GM11168 (cell line): ENCODE data around the gene SYNDIG1.

Experiments
- in situ Hi-C: fragments of 300-500 bp; cut with MboI; formaldehyde crosslinking; loops from one replicate; pipeline ENCODE4 v1.12.0; 2022; ENCODE audit warnings: low sequenced_read_pairs; ENCODE audit not compliant: unreplicated experiment

SYNDIG1 gene

GRCh38 chr20:24698706-24699206 lies 229.3 kb downstream of the SYNDIG1 start:
- in situ Hi-C loops: no loop called here

DNA sequence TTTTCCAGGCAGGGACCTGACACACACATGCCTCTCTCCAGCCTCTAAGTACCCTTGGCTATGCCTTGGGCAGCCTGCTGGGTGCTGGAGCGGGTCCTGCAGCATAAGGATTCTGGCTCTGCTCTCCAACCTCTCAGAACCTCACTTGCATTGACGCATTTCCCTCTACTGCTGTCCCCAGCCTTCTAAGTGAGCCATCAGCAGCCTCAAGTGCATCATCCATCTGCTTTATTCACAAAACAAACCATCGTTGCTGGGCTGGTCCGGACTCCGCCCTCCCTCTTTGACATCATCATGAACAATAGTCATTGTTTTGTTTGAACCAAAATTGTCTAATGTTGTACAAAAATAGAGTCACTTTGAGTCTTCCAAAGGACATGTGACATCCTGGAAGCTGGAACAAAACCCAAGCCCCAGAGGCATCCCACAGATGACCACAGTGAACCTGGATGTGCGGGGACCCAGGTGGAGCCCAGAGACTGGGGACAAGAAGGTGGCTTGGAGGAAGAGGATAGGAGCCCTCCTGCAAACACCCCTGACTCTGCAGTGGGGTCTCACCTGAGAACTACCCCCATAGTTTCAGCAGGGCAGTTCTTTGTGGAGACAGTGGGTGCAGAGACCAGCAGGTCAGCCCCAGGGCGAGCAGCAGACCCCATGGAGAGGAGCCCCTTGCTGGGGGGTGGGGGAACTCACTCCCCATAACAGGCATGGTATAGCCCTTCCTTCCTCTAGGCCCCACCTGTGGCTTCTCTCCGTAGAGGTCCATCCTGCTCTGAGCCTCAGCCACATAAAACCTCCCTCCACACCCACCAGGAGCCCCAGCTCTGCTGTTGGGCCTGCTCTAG lies 230.1 kb downstream of the SYNDIG1 start:
- in situ Hi-C loops: no loop called here

- in situ Hi-C loops: no loop called here
These were observed 230.9 kb downstream of the SYNDIG1 start for GRCh38 chr20:24700166-24700860.

GRCh38 chr20:24701027-24701426 lies 231.6 kb downstream of the SYNDIG1 start:
- in situ Hi-C loops: no loop called here

- in situ Hi-C loops: no loop called here
These were observed 232.2 kb downstream of the SYNDIG1 start for GRCh38 chr20:24701668-24702067.

DNA sequence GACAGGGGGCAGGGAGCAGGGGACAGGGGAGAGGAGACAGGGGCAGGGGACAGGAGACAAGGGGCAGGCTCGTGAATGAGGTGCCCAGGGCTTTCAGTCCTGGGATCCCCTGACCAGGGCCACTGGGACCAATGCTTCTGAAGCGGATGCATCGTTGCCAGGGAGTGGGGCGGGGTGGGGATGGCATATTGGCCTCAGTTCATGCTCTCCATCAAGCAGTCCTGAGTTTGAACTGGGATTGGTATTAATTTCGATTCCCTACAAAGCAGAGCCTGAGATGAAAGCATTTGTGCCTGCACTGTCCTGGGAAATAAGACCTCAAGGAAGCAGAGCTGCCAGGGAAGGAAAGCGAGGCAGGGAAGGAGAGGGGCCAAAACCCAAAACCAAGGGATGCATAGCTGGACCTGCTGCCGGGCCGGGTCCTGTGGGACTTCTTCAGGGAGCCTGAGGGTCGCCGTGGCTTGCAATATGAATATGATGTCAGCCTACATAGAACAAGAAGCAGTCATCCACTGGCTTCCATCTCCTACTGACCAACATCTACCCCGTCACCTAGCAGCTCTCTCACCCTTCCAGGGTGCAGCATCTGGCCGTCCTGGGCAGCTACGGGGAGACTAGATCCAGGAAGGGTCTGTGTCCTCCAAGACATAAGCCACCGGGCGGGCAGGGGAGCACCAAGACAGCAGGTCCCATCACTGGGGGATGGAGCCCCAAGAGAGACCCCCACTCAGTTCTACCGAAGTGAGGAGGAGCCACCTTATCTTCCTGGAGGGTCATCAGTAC lies 233.3 kb downstream of the SYNDIG1 start:
- in situ Hi-C loops: no loop called here

GRCh38 chr20:24703284-24703610 lies 233.8 kb downstream of the SYNDIG1 start:
- in situ Hi-C loops: no loop called here

GRCh38 chr20:24704899-24705298 lies 235.5 kb downstream of the SYNDIG1 start:
- in situ Hi-C loops: no loop called here

DNA sequence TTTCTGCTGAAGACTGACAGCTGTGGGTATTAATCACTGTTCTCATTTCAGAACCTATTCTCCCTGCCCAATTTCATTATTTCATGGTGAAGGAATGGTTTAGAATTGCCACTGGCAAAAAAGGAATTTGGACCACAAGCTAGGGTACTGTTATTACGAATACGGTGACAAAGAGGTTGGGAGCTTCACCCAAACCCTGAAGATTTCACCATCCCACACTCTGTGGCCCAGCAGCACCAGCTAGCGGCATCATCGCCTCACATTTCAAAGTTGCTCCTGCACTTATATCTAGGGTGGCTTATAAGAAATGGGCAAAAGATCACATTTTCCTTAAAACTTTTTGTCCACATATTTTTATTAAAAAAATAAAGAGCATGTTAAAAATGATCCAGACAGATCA lies 236.1 kb downstream of the SYNDIG1 start:
- in situ Hi-C loops: no loop called here

GRCh38 chr20:24708411-24709295 lies 239.2 kb downstream of the SYNDIG1 start:
- in situ Hi-C loops: no loop called here
